22Rv1 (cell line): ENCODE measurements around the gene CORO2B.
A peak's percentile ranks its signal among the peaks of the same experiment; 100 is the strongest.

Source experiments
- H3K27ac ChIP-seq: fragments of 450-650 bp; 2 replicates; pipeline ENCODE4 v1.5.1; 2017
- ZFX ChIP-seq: fragments of 450-650 bp; IDR thresholded peaks from 2 replicates; pipeline ENCODE4 v1.6.1; 2017; ENCODE audit warnings: antibody characterized with exemption, borderline replicate concordance
- TF ChIP-seq, protein P1 (sequence below): fragments of 450-650 bp; IDR thresholded peaks from 2 replicates; pipeline ENCODE4 v1.5.1; 2017; ENCODE audit warnings: mild to moderate bottlenecking

CORO2B gene

DNA sequence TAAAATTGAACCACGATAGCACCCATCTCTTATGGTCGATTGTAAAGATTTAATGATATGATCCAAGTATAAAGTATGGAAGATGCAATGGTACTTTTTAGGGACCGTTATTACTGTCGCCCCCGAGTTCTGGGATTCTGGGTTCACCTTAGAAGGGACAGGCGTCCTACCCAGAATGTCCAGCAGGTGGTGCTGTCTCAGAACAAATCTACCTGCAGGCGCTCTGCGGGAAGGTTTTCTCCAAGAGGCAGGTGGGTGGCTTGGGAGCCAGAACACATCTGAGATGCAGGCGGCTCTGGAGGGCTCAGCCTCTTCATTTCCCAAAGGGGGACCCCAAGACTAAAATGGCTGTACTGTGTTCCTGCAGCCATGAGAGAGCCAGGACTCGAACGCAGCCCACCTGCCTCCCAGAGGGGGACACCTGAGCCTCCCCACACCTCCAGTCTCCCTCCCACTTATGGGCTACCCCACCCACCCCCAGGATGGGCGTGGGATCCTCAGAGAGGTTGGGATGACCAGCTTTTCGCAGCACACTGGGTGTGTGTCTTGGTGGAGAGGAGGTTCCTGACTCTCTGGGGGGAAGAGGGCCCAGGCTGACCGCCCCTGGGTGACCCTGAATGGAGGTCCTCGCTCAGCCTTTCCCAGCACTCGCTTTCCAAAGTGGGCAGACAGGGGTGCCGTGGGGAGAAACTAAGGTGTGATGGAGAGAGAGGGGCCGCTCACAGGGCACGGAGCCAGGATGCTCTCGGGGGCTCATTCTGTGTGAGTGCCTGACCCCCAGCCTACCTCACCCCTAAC is 28.1 kb upstream of the CORO2B start:
- no peak for TF ChIP-seq ZFX
- TF ChIP-seq, protein P1, sequence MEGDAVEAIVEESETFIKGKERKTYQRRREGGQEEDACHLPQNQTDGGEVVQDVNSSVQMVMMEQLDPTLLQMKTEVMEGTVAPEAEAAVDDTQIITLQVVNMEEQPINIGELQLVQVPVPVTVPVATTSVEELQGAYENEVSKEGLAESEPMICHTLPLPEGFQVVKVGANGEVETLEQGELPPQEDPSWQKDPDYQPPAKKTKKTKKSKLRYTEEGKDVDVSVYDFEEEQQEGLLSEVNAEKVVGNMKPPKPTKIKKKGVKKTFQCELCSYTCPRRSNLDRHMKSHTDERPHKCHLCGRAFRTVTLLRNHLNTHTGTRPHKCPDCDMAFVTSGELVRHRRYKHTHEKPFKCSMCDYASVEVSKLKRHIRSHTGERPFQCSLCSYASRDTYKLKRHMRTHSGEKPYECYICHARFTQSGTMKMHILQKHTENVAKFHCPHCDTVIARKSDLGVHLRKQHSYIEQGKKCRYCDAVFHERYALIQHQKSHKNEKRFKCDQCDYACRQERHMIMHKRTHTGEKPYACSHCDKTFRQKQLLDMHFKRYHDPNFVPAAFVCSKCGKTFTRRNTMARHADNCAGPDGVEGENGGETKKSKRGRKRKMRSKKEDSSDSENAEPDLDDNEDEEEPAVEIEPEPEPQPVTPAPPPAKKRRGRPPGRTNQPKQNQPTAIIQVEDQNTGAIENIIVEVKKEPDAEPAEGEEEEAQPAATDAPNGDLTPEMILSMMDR = peak; percentile 90
- no peak overlapping the region for H3K27ac ChIP-seq

DNA sequence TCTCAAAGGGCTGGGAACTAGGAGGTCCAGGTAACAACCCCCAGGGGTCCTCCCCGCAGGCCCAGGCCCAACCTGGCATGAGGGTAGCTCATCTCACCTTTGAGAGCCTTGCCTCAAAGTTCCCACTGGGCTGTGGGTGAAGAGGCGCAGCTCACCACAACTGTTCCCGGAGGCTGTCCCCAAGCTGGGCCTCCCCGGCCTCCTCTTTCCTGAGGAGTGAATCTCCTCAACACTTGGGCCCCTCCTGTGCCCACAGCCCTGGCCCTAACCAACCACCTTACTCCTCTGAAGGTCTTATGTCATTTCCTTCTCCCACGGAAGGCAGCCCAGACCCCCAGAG is 27.5 kb upstream of the CORO2B start:
- no peak overlapping the region for H3K27ac ChIP-seq
- TF ChIP-seq ZFX = no peak
- TF ChIP-seq, protein P1 = no peak

DNA sequence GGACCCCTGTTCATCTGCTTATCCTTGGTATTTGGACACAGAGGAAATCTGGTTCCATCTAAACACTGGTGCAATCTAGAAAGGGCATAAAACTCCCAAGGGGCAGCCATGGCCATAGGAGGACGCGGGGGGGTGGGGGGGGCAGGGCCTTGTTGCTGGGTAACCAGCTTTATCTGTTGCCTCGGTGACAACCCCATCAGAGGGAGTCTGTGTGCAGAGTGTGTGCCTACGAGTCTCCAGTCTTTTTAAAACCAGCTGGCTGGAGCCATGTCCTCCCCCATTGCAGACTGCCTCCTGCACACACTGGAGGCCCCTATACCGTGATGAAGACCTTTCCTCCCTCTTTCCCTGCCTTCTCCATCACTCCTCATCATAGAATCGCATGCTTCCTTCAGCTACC is 26.4 kb upstream of the CORO2B start:
- no peak overlapping the region for H3K27ac ChIP-seq
- TF ChIP-seq, protein P1 = no peak
- no peak for TF ChIP-seq ZFX

DNA sequence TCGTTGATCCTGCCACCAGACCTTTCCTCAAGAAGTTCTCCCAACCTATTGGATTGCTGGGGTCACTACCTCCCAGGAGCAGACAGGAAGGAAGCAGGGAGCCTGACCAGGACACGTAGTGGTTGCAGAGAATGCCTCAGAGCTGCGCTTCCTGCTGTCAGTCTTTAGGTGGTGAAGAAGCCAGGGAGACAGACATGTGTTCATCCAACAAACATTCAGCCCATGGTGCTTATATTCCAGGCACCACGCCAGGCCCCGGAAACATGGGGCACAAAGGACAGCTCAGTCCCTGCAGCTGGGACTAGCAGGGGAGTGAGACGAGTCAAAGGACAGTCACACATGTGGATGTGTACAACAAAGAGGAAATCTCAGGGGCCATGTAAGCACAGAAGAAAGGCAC is 26.0 kb upstream of the CORO2B start:
- no peak for TF ChIP-seq ZFX
- TF ChIP-seq, protein P1 = no peak
- H3K27ac ChIP-seq = no peak overlapping the region

DNA sequence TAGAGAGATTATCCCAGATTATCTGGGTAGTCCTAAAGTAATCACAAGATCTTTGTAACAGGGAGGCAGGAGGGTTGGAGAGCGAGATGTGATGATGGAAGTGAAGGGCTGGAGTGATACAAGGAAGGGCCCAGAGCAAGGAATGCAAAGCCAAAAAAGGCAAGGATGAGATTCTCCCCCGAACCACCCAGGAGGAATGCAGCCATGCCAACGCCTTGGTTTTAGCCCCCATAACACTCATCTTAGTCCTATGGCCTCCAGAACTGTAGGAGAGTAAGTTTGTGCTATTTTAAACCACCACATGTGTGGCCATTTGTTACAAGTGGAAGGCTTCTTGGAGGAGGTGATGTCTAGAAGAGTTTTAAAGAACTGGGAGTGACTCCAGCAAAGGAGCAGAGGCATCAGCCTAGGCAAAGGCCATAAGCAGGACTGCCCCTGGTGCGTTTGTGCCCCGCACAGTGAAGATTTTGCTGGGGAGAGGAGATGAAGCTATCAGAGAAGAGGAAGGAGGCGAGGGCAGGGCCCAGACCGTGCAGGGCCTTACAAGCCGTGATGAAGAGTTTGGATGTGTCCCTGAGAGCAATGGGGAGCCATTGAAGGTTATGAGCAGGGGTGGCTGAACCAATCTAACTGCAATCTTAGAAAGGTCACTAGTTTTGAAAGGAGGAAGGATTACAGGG is 25.3 kb upstream of the CORO2B start:
- H3K27ac ChIP-seq = no peak overlapping the region

DNA sequence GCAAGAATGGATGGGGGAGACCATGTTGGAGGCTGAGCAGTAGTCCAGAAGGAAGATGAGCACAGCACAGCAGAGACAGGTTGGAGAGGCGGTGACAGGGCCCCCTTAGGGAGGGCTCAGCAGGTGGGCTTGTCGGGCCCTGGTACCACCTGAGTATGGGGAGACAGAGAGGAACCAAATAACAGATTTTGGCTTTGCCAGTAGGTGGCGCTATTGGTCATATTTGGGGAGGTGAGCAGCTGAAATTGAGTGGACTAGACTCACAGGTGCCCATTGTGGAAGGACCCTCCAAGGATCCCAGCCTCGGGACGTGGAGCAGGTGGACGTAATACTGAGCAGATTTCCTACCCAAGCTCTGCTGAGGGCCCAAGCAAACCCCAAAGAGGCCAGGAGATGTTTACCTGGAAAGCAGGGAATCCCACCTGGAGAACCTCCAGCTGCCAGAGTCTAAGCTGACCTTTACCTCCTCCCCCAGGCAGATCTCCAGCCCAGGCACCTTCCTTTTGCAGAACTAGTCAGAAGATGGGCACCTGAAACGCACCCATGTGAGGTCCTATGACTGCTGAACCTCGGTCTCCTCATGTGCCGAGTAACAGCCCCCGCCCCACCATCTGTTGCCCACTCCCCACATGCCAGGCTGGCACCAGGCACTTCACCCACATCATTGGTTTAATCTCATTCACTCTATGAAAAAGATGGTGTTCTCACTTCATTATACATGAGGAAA is 24.6 kb upstream of the CORO2B start:
- no peak for TF ChIP-seq ZFX
- TF ChIP-seq, protein P1 = peak; percentile 84
- no peak overlapping the region for H3K27ac ChIP-seq

More for the DNA sequence above, 25.3 kb upstream of the CORO2B start:
- TF ChIP-seq ZFX = no peak
- TF ChIP-seq, protein P1 = no peak
